IPS-20b (cell line): Measurements from ENCODE around the gene UBR2.

Experiments
- H3K27ac ChIP-seq: one replicate; pipeline ENCODE4 v1.5.1; 2013; ENCODE audit warnings: low read length
- H3K27me3 ChIP-seq: 2 replicates; pipeline ENCODE4 v1.6.1; 2013; ENCODE audit warnings: mild to moderate bottlenecking, low read length, inconsistent platforms; ENCODE audit not compliant: insufficient read depth
- H3K36me3 ChIP-seq: 2 replicates; pipeline ENCODE4 v1.6.1; 2013; ENCODE audit warnings: low read depth, mild to moderate bottlenecking, inconsistent platforms, low read length, moderate library complexity; ENCODE audit not compliant: insufficient read depth
- H3K4me1 ChIP-seq: 2 replicates; pipeline ENCODE4 v1.6.1; 2013; ENCODE audit warnings: mild to moderate bottlenecking, control low read depth, inconsistent platforms, low read length, moderate library complexity; ENCODE audit not compliant: insufficient read depth
- H3K4me3 ChIP-seq: 2 replicates; pipeline ENCODE4 v1.5.1; 2013; ENCODE audit warnings: mild to moderate bottlenecking, low read length, inconsistent platforms
- H3K9ac ChIP-seq: 2 replicates; pipeline ENCODE4 v1.6.1; 2013; ENCODE audit warnings: low read depth, mild to moderate bottlenecking, inconsistent platforms, low read length, moderate library complexity
- H3K9me3 ChIP-seq: 2 replicates; pipeline ENCODE4 v1.6.1; 2013; ENCODE audit warnings: mild to moderate bottlenecking, low read depth, low read length, inconsistent platforms; ENCODE audit not compliant: insufficient read depth

The UBR2 gene

DNA sequence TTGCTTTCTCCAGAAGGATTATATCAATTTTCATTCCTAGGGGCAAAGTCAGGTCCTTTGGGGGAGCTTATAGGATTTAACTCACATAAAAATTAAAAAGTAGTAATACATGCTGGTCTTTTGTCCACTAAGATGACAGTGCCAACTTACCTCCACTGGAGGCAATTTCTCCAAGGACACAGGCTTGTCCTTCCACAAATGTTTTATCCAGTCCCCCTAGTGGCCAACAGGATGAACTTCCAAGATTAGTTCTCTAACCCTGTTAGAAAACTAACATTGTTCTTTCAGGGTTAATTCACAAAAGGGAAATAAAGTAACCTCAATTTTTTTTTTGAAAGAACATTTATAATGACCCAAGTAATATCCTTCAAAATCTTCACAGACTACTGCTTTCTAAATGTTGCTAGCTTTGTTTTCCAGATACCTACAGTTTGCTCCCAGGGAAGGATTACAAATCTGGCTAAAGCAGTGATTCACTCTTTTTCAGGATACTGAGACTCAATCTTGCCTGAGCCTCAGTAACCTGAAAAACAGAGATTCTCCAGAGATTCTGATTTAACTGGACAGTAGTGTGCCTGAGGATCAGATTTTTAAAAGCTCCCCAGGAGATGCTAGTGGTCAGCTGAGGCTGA lies 31.7 kb upstream of the UBR2 start:
- H3K9me3 ChIP-seq: no peaks in the 10 kb centered on the region
- no peaks in the 10 kb centered on the region for H3K27me3 ChIP-seq
- no peak overlapping the region for H3K4me3 ChIP-seq
- no peak overlapping the region for H3K9ac ChIP-seq
- no peak overlapping the region for H3K27ac ChIP-seq
- no peaks in the 10 kb centered on the region for H3K36me3 ChIP-seq
- no peaks in the 10 kb centered on the region for H3K4me1 ChIP-seq

DNA sequence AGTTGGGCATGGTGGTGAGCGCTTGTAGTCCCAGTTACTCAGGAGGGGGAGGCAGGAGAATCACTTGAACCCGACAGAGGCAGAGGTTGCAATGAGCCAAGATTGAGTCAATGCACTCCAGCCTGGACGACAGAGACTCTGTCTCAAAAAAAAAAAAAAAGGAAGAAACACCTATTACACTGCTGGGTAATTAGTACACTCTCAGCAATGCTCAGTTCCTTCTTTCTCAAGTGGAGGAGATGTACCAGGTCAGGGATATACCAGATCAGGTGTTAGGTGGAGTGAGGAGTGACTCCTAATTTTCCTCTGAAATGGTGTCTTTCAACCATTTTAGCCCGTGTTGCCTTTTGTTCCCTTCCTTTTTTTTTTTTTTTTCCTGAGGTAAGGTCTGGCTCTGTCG lies 30.0 kb upstream of the UBR2 start:
- H3K4me3 ChIP-seq: no peak overlapping the region
- H3K36me3 ChIP-seq: no peaks in the 10 kb centered on the region
- no peak overlapping the region for H3K27ac ChIP-seq
- H3K9me3 ChIP-seq: no peaks in the 10 kb centered on the region
- H3K27me3 ChIP-seq: no peaks in the 10 kb centered on the region
- no peak overlapping the region for H3K9ac ChIP-seq
- no peaks in the 10 kb centered on the region for H3K4me1 ChIP-seq

DNA sequence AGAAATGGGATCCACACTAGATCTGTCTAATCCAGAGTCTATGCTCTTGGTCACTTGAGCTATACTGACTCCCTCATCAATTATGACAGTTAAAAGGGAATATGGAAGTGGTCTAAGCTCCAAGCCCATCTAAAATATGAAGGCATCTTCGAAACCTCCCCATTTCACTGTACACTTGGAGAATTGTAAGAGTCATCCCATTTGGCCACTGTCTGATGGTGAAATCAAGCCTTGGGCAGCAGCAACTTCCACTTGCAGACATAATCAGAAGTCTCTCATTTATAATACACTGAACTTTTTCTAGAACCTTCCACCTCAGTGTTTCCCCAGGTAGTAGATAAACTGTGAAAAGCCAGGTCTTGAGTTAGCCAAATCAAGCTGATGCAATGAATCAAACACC lies 26.3 kb upstream of the UBR2 start:
- Histone ChIP-seq H3K9me3 (no peaks in the 10 kb centered on the region), H3K4me3 (no peak overlapping the region), H3K36me3 (no peaks in the 10 kb centered on the region), H3K4me1 (no peaks in the 10 kb centered on the region), H3K27ac (no peak overlapping the region), H3K27me3 (no peaks in the 10 kb centered on the region), H3K9ac (no peak overlapping the region)

DNA sequence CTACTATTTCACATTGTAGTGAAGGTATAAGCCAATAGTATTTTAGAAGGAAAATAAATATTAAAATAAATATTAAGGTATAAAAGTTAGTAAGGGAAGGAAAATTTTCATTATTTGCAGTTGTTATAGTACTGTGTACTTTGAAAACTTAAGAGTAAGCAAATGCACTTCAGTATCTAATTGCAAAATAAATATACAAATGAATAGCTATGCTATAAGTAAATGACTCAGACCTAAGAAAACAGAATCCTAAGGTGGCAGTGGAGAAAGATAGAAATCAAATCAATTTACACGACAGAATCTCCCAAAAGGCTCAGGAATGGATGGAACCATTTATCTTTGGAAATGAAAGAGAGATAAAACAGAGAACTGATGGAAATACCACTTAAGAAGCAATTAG lies 24.7 kb upstream of the UBR2 start:
- H3K9ac ChIP-seq: no peak overlapping the region
- H3K4me3 ChIP-seq: no peak overlapping the region
- H3K27ac ChIP-seq: no peak overlapping the region
- H3K36me3 ChIP-seq: no peaks in the 10 kb centered on the region
- H3K4me1 ChIP-seq: no peaks in the 10 kb centered on the region
- H3K9me3 ChIP-seq: no peaks in the 10 kb centered on the region
- no peaks in the 10 kb centered on the region for H3K27me3 ChIP-seq

DNA sequence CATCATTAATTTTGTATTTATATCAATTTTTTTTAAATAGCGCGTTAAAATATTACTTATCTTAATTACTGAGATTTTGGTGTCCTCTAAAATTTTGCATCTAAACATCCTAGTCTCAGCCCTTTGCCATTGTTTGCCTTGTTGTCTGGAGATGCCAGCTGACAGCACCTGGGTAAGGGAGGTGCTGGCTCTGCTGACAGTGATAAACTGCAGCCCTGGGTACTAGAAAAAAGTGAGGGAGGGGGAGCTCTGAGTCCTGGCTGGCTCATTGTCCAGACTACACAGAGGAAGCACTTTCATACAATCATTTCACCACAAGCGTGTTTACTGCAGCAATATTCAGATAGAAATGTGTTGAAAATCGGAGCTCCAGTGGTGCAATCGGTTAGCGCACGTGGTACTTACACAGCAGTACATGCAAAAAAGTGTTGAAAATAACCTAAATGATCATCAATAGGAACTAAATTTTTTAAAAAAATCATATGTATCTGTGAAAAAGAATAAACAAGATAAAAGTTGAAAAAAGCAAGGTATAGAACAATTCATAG lies 18.5 kb upstream of the UBR2 start:
- H3K27ac ChIP-seq: no peak overlapping the region
- H3K9ac ChIP-seq: no peak overlapping the region
- H3K9me3 ChIP-seq: no peaks in the 10 kb centered on the region
- H3K36me3 ChIP-seq: no peaks in the 10 kb centered on the region
- peaks cover 6% of the 10 kb centered on the region; the same call in 1 of the 2 replicates for H3K4me1 ChIP-seq
- H3K4me3 ChIP-seq: no peak overlapping the region
- no peaks in the 10 kb centered on the region; the same call in 1 of the 2 replicates for H3K27me3 ChIP-seq

DNA sequence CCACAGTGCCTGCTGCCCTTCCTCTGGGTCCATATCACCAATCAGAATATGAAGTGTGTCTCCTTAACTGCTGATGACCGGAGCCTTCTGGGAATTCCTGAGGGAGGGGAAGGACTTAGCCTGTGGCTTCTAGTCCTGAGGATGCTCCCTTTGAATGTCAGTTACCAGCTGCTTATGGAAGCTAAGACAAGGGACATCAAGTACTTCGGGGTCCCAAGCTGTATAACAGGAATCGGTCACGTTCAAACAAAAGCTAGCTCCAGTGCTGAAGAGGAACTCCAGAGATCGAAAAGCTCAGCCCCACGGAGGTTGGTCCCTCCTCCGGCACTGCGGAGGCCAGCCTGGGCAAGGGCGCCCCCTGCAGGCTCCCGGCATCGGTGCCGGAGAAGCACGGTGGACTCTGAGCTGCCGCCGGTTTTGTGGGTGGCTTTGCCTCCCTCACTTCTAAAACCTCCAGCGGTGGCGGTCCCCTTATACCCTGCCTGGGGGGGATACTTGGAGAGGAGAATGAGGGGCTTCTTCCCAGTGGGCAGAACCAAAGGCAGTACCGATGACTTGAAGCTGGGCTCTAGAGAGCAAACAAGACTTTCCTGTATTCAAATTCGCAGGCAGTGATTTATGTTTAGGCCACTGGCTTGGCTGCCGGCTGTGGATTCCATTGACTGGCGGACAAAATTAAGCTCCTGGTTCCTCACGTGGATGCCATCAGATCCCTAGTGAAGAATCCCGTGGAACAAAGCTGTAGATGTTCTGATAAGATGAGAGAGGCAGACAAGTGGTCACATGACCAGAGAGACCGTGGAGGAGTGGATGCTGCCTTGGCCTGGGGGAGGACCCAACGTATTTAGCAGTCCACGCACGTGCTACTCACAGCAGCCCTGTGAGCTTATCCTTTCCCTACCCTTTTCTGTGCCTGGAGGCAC lies 16.2 kb upstream of the UBR2 start:
- peak overlapping the region; percentile 66; the same call in 1 of the 2 replicates for H3K9ac ChIP-seq
- no peaks in the 10 kb centered on the region for H3K9me3 ChIP-seq
- H3K4me3 ChIP-seq: peak overlapping the region; percentile 79
- peaks cover 6% of the 10 kb centered on the region; the same call in 1 of the 2 replicates for H3K4me1 ChIP-seq
- H3K27me3 ChIP-seq: no peaks in the 10 kb centered on the region; the same call in 1 of the 2 replicates
- no peak overlapping the region for H3K27ac ChIP-seq
- H3K36me3 ChIP-seq: no peaks in the 10 kb centered on the region

DNA sequence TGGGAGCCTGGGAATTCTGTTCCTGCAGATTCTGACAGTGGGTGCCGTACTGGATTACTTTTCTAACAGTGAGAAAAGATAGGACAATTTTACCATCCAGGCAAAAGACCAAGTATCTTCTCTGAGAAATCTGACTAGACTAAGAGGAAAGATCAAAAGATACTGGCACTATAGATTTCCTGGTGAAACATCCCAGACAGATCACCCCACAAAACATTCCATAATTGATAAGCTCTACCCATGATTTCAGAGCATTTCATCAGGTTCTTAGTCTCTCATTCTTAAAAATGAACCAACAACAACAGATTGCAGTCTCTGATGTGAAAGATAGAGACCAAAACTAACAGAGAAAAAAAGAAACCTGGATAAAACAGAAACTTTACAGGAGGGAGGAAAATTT lies 13.6 kb upstream of the UBR2 start:
- Histone ChIP-seq H3K9ac (no peak overlapping the region), H3K27me3 (no peaks in the 10 kb centered on the region; the same call in 1 of the 2 replicates), H3K4me3 (no peak overlapping the region), H3K36me3 (no peaks in the 10 kb centered on the region), H3K4me1 (peaks cover 6% of the 10 kb centered on the region; the same call in 1 of the 2 replicates), H3K9me3 (no peaks in the 10 kb centered on the region), H3K27ac (no peak overlapping the region)

DNA sequence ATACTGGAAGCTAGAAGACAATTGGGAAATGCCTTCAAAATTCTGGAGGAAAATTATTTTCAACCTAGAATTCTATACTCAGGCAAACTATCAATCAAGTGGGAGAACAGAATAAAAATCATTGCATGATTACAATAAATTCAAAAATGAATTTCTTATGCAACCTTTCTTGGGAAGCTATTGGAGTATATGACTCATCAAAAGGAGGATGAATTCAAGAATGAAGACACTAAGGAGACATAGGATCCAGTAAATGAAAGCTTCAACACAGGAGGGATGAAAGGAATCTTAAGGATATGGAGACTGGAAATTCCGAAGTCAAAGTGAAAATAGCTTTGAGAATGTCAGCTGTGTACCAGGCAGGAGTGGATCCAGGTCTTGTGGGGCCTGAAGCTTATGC lies 12.6 kb upstream of the UBR2 start:
- no peaks in the 10 kb centered on the region for H3K9me3 ChIP-seq
- no peak overlapping the region for H3K4me3 ChIP-seq
- no peaks in the 10 kb centered on the region for H3K36me3 ChIP-seq
- no peaks in the 10 kb centered on the region; the same call in 1 of the 2 replicates for H3K27me3 ChIP-seq
- no peak overlapping the region for H3K27ac ChIP-seq
- peaks cover 6% of the 10 kb centered on the region; the same call in 1 of the 2 replicates for H3K4me1 ChIP-seq
- no peak overlapping the region for H3K9ac ChIP-seq

DNA sequence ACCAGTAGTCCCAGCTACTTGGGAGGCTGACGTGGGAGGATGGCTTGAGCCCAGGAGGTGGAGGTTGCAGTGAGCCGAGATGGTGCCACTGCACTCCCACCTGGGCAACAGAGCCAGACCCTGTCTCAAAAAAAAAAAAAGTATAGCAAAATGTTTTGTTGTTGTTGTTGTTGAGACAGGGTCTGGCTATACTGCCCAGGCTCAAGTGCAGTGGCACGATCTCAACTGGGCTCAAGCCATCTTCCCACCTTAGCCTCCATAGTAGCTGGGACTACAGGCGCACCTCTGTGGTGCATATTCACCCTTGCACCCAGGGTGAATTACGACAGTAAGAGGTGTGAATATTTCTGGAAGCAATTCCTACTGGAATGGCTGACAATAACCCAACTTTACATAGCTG lies 11.4 kb upstream of the UBR2 start:
- Histone ChIP-seq H3K4me1 (peaks cover 6% of the 10 kb centered on the region; the same call in 1 of the 2 replicates), H3K4me3 (no peak overlapping the region), H3K9me3 (no peaks in the 10 kb centered on the region), H3K27me3 (no peaks in the 10 kb centered on the region; the same call in 1 of the 2 replicates), H3K36me3 (no peaks in the 10 kb centered on the region), H3K9ac (no peak overlapping the region), H3K27ac (no peak overlapping the region)

DNA sequence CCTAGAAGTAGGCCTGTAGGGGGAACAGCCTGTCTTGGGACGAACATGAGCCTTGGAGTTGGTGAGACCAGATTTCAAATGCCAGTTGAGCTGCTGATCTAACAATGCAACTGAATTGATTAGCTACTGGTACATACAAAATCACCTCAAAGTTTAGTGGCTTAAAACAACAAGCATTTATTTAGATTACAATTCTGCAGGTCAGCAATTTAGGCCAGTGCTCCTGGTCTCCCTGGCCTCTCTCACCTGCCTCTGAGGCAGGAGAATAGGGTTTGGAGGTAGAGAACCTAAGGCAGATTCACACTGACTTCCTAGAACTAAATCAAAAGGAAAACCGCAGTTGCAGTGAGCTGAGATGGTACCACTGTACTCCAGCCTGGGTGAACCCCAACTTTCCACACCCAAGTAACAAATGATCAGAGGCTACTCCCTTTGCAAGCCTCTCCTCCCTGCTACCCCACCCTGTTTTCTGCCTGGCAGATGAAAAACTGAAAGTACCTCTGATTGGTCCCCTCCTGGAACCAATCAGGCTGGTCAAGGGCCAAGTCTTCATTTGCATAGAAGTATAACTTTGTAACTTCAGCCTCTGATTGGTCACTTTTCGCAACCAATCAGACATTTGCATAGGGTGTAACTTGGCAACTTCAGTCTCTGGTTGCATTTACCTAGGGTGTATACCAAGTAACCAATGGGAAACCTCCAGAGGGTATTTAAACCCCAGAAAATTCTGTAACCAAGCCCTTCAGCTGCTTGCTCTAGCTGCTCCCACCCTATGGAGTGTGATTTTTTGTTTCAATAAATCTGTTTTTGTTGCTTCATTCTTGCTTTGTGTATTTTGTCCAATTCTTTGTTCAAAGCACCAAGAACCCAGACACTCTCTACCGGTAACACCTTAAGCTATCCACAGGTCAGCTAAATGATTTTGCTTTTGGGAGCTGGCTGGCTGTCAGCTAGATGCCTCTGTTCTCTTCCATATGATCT lies 8.1 kb upstream of the UBR2 start:
- no peaks in the 10 kb centered on the region for H3K27me3 ChIP-seq
- H3K9me3 ChIP-seq: no peaks in the 10 kb centered on the region
- H3K36me3 ChIP-seq: no peaks in the 10 kb centered on the region
- no peak overlapping the region for H3K4me3 ChIP-seq
- H3K4me1 ChIP-seq: no peaks in the 10 kb centered on the region
- no peak overlapping the region for H3K9ac ChIP-seq
- H3K27ac ChIP-seq: no peak overlapping the region

DNA sequence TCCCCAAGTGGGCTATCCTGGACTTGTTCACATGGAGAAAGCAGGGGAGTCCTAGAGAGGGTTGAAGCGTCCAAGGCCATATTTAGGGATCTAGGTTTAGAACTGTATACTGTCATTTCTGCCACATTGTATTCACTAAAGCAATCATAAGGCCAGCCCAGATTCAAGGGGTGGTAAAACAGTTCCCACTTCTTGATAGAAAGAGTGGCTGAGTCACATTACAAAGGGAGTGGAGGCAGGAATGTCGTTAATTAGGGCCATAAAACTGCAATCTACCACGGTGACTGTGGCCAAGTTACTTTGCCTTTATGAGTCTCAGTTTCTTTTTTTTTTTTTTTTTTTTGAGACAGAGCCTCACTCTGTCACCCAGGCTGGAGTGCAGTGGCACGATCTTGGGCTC lies 7.4 kb upstream of the UBR2 start:
- no peaks in the 10 kb centered on the region for H3K36me3 ChIP-seq
- no peaks in the 10 kb centered on the region for H3K4me1 ChIP-seq

More for the DNA sequence above, 7.4 kb upstream of the UBR2 start:
- Histone ChIP-seq H3K9ac (no peak overlapping the region), H3K4me3 (no peak overlapping the region), H3K9me3 (no peaks in the 10 kb centered on the region), H3K27ac (no peak overlapping the region), H3K27me3 (no peaks in the 10 kb centered on the region)
